ENCODE data around the gene IVD. TPM values are rescaled to one million over a fixed set of nuclear protein-coding genes. Genes with fewer than 3 reads are reported as not detected.

The IVD gene
- total RNA-seq, 4 donors from 2014 or later = 24.9 to 101 (median 48.0) TPM

DNA sequence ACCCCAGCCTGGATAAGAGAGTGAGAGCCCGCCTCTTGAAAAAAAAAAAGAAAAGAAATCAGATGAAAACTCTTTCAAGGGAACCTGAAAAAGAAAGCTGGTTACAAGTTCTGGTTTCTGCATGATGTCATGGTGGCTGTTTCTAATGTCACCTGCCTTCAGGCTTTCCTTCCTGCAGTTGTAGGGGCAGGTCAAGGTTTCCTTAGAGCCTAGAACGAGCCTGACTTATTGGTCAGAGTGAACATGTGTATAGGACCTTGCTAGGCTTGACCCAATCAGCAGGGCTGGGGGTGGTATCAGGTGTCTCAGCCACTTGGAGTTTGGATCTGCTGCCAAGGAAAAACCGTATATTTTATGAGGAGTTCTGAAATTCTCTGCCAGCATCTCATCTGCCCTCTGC, 3.8 kb downstream of the IVD start:
- TF ChIP-seq, protein P1, sequence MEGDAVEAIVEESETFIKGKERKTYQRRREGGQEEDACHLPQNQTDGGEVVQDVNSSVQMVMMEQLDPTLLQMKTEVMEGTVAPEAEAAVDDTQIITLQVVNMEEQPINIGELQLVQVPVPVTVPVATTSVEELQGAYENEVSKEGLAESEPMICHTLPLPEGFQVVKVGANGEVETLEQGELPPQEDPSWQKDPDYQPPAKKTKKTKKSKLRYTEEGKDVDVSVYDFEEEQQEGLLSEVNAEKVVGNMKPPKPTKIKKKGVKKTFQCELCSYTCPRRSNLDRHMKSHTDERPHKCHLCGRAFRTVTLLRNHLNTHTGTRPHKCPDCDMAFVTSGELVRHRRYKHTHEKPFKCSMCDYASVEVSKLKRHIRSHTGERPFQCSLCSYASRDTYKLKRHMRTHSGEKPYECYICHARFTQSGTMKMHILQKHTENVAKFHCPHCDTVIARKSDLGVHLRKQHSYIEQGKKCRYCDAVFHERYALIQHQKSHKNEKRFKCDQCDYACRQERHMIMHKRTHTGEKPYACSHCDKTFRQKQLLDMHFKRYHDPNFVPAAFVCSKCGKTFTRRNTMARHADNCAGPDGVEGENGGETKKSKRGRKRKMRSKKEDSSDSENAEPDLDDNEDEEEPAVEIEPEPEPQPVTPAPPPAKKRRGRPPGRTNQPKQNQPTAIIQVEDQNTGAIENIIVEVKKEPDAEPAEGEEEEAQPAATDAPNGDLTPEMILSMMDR (IDR thresholded peaks at IDR 0.05; ENCODE audit: low read depth) = no peak

DNA sequence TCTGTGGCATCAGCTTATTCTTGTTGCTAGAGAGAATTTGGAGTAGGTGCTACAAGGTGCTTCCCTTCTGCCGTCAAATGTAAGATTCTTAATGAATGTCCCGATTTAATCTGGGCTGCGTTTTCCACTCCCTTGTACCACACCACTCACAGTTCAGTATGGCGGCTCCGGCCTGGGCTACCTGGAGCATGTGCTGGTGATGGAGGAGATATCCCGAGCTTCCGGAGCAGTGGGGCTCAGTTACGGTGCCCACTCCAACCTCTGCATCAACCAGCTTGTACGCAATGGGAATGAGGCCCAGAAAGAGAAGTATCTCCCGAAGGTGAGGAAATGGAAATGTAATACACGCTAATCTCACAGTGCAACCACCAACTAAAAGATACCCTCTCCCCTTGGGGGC, 4.9 kb downstream of the IVD start:
- TF ChIP-seq, protein P1 (IDR thresholded peaks at IDR 0.05; ENCODE audit: low read depth) = no peak

DNA sequence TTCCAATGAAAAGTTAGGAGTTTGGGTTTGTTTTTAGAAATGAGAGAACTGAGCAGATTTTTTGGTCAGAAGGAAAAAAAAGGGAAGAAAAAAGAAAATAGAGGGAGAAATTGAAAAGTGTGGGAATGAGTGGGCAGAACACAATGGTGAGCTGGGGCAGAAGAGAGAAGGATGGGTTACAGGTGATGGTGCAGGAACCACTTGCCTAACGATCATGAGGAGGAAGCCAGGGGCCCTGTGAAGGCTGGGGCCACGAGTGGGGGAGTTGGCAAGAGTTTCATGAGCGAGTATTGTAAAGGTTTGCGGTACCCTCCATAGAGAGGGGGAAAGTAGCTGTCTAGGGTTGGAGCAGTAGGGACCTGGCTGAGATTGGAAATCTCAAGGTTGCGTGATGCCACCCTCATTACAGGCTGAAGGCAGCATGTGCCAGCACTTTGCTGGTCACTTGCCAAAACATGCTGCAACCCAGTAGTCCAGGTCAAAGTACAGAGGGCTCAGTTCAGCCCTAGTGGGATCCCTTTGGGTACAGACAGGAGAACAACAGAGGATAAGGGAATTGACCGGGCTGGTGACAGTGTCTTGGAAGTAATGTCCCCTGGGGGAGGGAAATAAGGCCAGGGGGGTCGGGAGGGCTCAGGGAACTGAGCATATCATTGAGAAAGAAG, 6.6 kb downstream of the IVD start:
- TF ChIP-seq, protein P1 (IDR thresholded peaks at IDR 0.05; ENCODE audit: low read depth) = no peak

DNA sequence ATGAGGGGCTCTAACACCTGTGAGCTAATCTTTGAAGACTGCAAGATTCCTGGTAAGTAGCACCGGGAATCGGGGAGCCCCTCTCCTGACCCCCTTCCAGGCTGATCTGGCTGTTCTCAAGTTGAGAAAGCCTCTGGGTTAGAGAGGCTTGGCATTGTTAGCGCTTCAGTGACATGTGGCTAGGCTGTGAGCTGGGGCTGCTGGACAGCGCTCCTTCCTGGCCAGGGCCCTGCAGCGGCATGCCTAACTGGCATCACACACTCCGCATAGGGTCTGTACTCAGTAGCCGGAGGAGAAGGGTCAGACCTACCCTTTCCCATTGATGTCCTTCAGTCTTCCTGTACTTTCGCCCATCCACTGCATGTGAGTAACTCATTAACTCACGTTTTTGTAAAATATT, 7.4 kb downstream of the IVD start:
- TF ChIP-seq, protein P1 (IDR thresholded peaks at IDR 0.05; ENCODE audit: low read depth) = no peak

DNA sequence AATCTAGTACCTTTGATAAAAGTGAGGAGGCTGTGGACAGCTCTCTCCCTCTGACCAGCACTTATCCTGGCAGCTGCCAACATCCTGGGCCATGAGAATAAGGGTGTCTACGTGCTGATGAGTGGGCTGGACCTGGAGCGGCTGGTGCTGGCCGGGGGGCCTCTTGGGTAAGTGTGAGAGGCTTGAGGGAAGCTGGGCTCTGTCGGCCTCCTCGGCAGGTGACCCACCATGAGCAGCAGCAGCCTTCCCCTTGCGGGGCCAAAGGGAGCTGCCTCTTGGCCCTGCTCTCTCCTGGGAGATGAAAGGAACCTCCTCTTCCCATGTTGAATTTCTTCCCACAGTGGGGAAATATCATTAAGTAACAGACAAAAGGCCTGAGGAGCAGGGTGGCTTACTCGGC, 9.2 kb downstream of the IVD start:
- TF ChIP-seq, protein P1 (IDR thresholded peaks at IDR 0.05; ENCODE audit: low read depth) = no peak

DNA sequence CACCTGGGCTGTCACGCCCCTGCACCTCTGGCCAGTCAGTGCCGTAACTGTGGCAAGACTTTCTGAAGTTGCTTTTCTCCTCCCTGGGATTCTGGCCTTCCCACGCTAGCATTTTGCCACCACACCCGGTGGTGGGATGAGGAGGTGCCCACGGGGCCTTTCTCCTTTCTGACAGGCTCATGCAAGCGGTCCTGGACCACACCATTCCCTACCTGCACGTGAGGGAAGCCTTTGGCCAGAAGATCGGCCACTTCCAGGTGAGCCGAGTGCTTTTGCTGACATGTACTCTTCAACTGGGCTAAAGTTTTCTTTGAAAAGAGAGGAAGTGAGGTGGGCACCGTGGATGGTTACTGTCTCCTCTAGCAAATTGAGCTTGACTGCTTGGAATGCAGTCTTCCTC, 9.6 kb downstream of the IVD start:
- TF ChIP-seq, protein P1 (IDR thresholded peaks at IDR 0.05; ENCODE audit: low read depth) = no peak

DNA sequence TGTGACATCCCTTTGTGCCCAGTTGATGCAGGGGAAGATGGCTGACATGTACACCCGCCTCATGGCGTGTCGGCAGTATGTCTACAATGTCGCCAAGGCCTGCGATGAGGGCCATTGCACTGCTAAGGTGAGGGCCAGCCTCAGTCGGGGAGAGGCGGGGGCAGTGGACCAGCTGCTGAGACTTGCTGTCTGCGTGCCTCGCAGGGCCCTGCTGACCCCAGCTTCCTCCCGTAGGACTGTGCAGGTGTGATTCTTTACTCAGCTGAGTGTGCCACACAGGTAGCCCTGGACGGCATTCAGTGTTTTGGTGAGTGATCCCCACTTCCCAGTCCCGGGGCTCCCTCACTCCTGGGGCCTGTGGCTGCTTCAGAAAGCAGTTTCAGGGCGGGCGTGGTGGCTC, 10.5 kb downstream of the IVD start:
- TF ChIP-seq, protein P1 (IDR thresholded peaks at IDR 0.05; ENCODE audit: low read depth) = no peak
